Natural killer cell (primary cell): ENCODE measurements around the gene ZBTB9. TPM values are rescaled to one million over a fixed set of nuclear protein-coding genes. Genes with fewer than 3 reads are reported as not detected.

Experiments
- ATAC-seq, 3 donors: fragments of 150-1000 bp in 2 of 3; fragments of 200-7000 bp in 1 of 3; cut with Tn5 transposase; 1 replicate in 1 of 3; 2 replicates in 2 of 3; pipeline ENCODE4 v1.10.0; 2021; ENCODE audit warnings: mild to moderate bottlenecking in 2 of 3, moderate library complexity in 2 of 3
- DNase-seq, 2 donors: peaks; one replicate each; pipeline versions ENCODE4 v3.0.0 to v3.0.0-alpha.2; 2013 to 2021; ENCODE audit warnings: mixed read lengths in 1 of 2
- H3K27ac ChIP-seq: one replicate; pipeline ENCODE4 v1.5.1; 2013; ENCODE audit warnings: mild to moderate bottlenecking, low read length
- H3K27me3 ChIP-seq: one replicate; pipeline ENCODE4 v1.6.1; 2013; ENCODE audit warnings: low read length; ENCODE audit not compliant: control insufficient read depth, insufficient read depth
- H3K36me3 ChIP-seq: one replicate; pipeline ENCODE4 v1.6.1; 2013; ENCODE audit warnings: low read length; ENCODE audit not compliant: control insufficient read depth, insufficient read depth
- H3K4me1 ChIP-seq: one replicate; pipeline ENCODE4 v1.6.1; 2013; ENCODE audit warnings: low read length; ENCODE audit not compliant: control insufficient read depth, insufficient read depth
- H3K4me3 ChIP-seq: one replicate; pipeline ENCODE4 v1.5.1; 2013; ENCODE audit warnings: low read length
- H3K9me3 ChIP-seq: one replicate; pipeline ENCODE4 v1.6.1; 2013; ENCODE audit warnings: low read length; ENCODE audit not compliant: control insufficient read depth, insufficient read depth
- H3K27ac Mint-ChIP-seq, 2 donors: one replicate each; pipeline ENCODE4 v1.8.0; 2022; ENCODE audit warnings: mild to moderate bottlenecking in 2 of 2, mixed read lengths in 2 of 2, moderate library complexity in 1 of 2
- H3K27me3 Mint-ChIP-seq, 2 donors: one replicate each; pipeline ENCODE4 v1.8.0; 2022; ENCODE audit warnings: low read depth in 2 of 2, mixed read lengths in 2 of 2
- H3K36me3 Mint-ChIP-seq: one replicate; pipeline ENCODE4 v1.8.0; 2022; ENCODE audit warnings: mixed read lengths
- H3K4me1 Mint-ChIP-seq, 2 donors: one replicate each; pipeline ENCODE4 v1.8.0; 2022; ENCODE audit warnings: mixed read lengths in 2 of 2
- H3K4me3 Mint-ChIP-seq: one replicate; pipeline ENCODE4 v1.8.0; 2022; ENCODE audit warnings: mild to moderate bottlenecking, moderate library complexity, mixed read lengths
- H3K9me3 Mint-ChIP-seq, 2 donors: one replicate each; pipeline ENCODE4 v1.8.0; 2022; ENCODE audit warnings: mixed read lengths in 2 of 2
- CTCF ChIP-seq: fragments of 200-600 bp; IDR thresholded peaks from one replicate; pipeline ENCODE4 v1.8.0; 2022; ENCODE audit warnings: antibody characterized with exemption
- WGBS: methylation state at CpG from one replicate; pipeline ENCODE4 v1.1.7; 2013; ENCODE audit warnings: missing lambda C conversion rate; ENCODE audit not compliant: insufficient coverage; 5-methylcytosine and 5-hydroxymethylcytosine counted together
- intact Hi-C: fragments of 100-400 bp; cut with micrococcal nuclease; formaldehyde crosslinking; loops from one replicate; pipeline ENCODE4 v1.14.2; 2022
- total RNA-seq, 4 donors: library from RNA; stranded (reverse); fragments of 120-200 nt in 1 of 4; gene quantifications; one replicate each; pipeline versions ENCODE4 v1.2.3 to v1.2.4, GENCODE V29; 2013 to 2022

Gene ZBTB9
- total RNA-seq, 3 donors from 2014 or later (not counting 1 experiment from before 2014, with no cell fraction given), result 3.8 to 5.1 (median 3.9) TPM

- Histone ChIP-seq H3K4me3 (peak overlapping the region; percentile 41), H3K9me3 (no peaks in the 10 kb centered on the region), H3K36me3 (no peaks in the 10 kb centered on the region), H3K4me1 (peaks cover 82% of the 10 kb centered on the region), H3K27ac (peak overlapping the region; percentile 73), H3K27me3 (no peaks in the 10 kb centered on the region)
- Mint-ChIP-seq H3K9me3 (no peaks in the 10 kb centered on the region), H3K4me3 (peak overlapping the region; percentile 91), H3K27ac (peak overlapping the region; percentile 88 to 92), H3K36me3 (no peaks in the 10 kb centered on the region), H3K27me3 (no peaks in the 10 kb centered on the region), H3K4me1 (peaks cover 77 to 93% of the 10 kb centered on the region in 2 donors)
- peak; percentile 33 for TF ChIP-seq CTCF
- DNase-seq (peak; percentile 31 to 65), ATAC-seq (no peak)
- intact Hi-C loops, result loop anchor here (2.0 kb wide), 1 partner anchor 26 kb away; the partner anchor contains the start of gene ZBTB9
- 6% methylated on average over 32 of the region's 33 CpGs for WGBS
Measured at GRCh38 chr6:33428224-33428965, 26.0 kb upstream of the ZBTB9 start.

GRCh38 chr6:33428966-33429749, 25.2 kb upstream of the ZBTB9 start:
- intact Hi-C loops, result loop anchor here (2.0 kb wide), 1 partner anchor 26 kb away; the partner anchor contains the start of gene ZBTB9
- Mint-ChIP-seq H3K27me3 (no peaks in the 10 kb centered on the region), H3K36me3 (no peaks in the 10 kb centered on the region), H3K4me1 (peaks cover 74 to 92% of the 10 kb centered on the region in 2 donors), H3K9me3 (no peaks in the 10 kb centered on the region), H3K4me3 (peak overlapping the region; percentile 91), H3K27ac (peak overlapping the region; percentile 88 to 92)
- no peaks in the 10 kb centered on the region for H3K27me3 ChIP-seq
- H3K9me3 ChIP-seq, result no peaks in the 10 kb centered on the region
- peak overlapping the region; percentile 73 for H3K27ac ChIP-seq
- peaks cover 82% of the 10 kb centered on the region for H3K4me1 ChIP-seq
- whole genome bisulfite sequencing, result 75% methylated on average over 5 of the region's 5 CpGs
- H3K36me3 ChIP-seq, result no peaks in the 10 kb centered on the region
- H3K4me3 ChIP-seq, result no peak overlapping the region
- TF ChIP-seq CTCF, result no peak
- DNase-seq, result peak in 1 of 2 donors; percentile 33
- ATAC-seq, result no peak

- TF ChIP-seq CTCF, result no peak
- H3K27me3 Mint-ChIP-seq, result no peaks in the 10 kb centered on the region
- intact Hi-C loops, result loop anchor here (2.0 kb wide), 1 partner anchor 25 kb away; the partner anchor contains the start of gene ZBTB9
- WGBS, result 15% methylated on average over 1 of the region's 2 CpGs
- H3K9me3 ChIP-seq, result no peaks in the 10 kb centered on the region
- H3K4me1 Mint-ChIP-seq, result peaks cover 68 to 87% of the 10 kb centered on the region in 2 donors
- no peaks in the 10 kb centered on the region for H3K27me3 ChIP-seq
- peak overlapping the region; percentile 73 for H3K27ac ChIP-seq
- ATAC-seq, result no peak
- H3K36me3 ChIP-seq, result no peaks in the 10 kb centered on the region
- H3K36me3 Mint-ChIP-seq, result no peaks in the 10 kb centered on the region
- peak overlapping the region; percentile 91 for H3K4me3 Mint-ChIP-seq
- no peaks in the 10 kb centered on the region for H3K9me3 Mint-ChIP-seq
- peak in 1 of 2 donors; percentile 65 for DNase-seq
- peak overlapping the region; percentile 88 to 92 for H3K27ac Mint-ChIP-seq
- H3K4me3 ChIP-seq, result no peak overlapping the region
- H3K4me1 ChIP-seq, result peaks cover 78% of the 10 kb centered on the region
Measured at GRCh38 chr6:33429750-33430052, 24.7 kb upstream of the ZBTB9 start.
